22Rv1 (cell line): ENCODE measurements around the gene RRP9.

ENCODE experiments used
- H3K27ac ChIP-seq: fragments of 450-650 bp; 2 replicates; pipeline ENCODE4 v1.5.1; 2017
- CTCF ChIP-seq: fragments of 450-650 bp; IDR thresholded peaks from 2 replicates; pipeline ENCODE4 v1.5.1; 2017; ENCODE audit warnings: mild to moderate bottlenecking
- ZFX ChIP-seq: fragments of 450-650 bp; IDR thresholded peaks from 2 replicates; pipeline ENCODE4 v1.6.1; 2017; ENCODE audit warnings: antibody characterized with exemption, borderline replicate concordance

The RRP9 gene

GRCh38 chr3:51968883-51969678, 27.4 kb upstream of the RRP9 start:
- H3K27ac ChIP-seq: peak overlapping the region; percentile 97
- TF ChIP-seq CTCF (no peak), ZFX (no peak)

- TF ChIP-seq CTCF (no peak), ZFX (no peak)
- H3K27ac ChIP-seq: peak overlapping the region; percentile 97
These were observed 26.6 kb upstream of the RRP9 start for GRCh38 chr3:51968170-51968775.

GRCh38 chr3:51967384-51968169, 25.9 kb upstream of the RRP9 start, which contains the start of gene PCBP4:
Gene PCBP4, minus strand, starts transcription at chr3:51967454. Its CDS starts 6,214 bp downstream, at chr3:51961240.
- H3K27ac ChIP-seq: peak within 1 kb of the TSS; percentile 97

GRCh38 chr3:51966922-51967383, 25.2 kb upstream of the RRP9 start:
- TF ChIP-seq CTCF (no peak), ZFX (no peak)
- peak overlapping the region; percentile 97 for H3K27ac ChIP-seq

More at GRCh38 chr3:51967384-51968169, 25.9 kb upstream of the RRP9 start, which contains the start of gene PCBP4:
- TF ChIP-seq ZFX (no peak), CTCF (no peak)

GRCh38 chr3:51966486-51966885, 24.8 kb upstream of the RRP9 start:
- TF ChIP-seq ZFX (no peak), CTCF (no peak)
- H3K27ac ChIP-seq: peak overlapping the region; percentile 97

- H3K27ac ChIP-seq: no peak overlapping the region
- no peak for TF ChIP-seq CTCF
- TF ChIP-seq ZFX: no peak
These were observed 24.3 kb upstream of the RRP9 start for GRCh38 chr3:51966016-51966415.
